ENCODE results near the gene ELAVL1.

The ELAVL1 gene

DNA sequence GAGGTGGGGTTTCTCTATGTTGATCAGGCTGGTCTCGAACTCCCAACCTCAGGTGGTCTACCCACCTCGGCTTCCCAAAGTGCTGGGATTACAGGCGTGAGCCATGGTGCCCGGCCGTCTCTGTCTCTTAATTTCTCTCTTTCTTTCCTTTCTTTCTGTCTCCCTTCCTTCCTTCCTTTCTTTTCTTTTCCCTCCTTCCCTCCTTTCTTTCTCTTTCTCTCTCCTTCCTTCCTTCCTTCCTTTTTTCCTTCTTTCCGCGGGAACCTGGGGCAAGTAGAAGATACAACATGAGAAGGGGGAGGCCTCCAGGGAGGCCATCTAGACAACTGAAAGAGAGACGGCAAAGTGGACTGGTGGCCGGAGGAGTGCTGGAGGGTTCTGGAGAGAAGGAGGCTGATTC, 15.2 kb upstream of the ELAVL1 start:
- H3K36me3 ChIP-seq (ENCODE audit: control insufficient read depth, insufficient read depth, low read length): no peaks in the 10 kb centered on the region
- no peak overlapping the region for H3K27ac ChIP-seq (ENCODE audit: low read depth, low read length)
- no peaks in the 10 kb centered on the region for H3K4me1 ChIP-seq (ENCODE audit: control insufficient read depth, insufficient read depth, low read length)
- no peak overlapping the region for H3K9ac ChIP-seq (ENCODE audit: low read depth, low read length)
- H3K4me3 ChIP-seq (ENCODE audit: low read depth, low read length): no peak overlapping the region
- H3K27me3 ChIP-seq (ENCODE audit: control insufficient read depth, insufficient read depth, low read length): no peaks in the 10 kb centered on the region
- no peaks in the 10 kb centered on the region for H3K9me3 ChIP-seq (ENCODE audit: control insufficient read depth, insufficient read depth, low read length)

GRCh38 chr19:8017808-8018207, 12.4 kb upstream of the ELAVL1 start:
- no peaks in the 10 kb centered on the region for H3K36me3 ChIP-seq (ENCODE audit: control insufficient read depth, insufficient read depth, low read length)
- H3K4me3 ChIP-seq (ENCODE audit: low read depth, low read length): no peak overlapping the region
- H3K27me3 ChIP-seq (ENCODE audit: control insufficient read depth, insufficient read depth, low read length): no peaks in the 10 kb centered on the region
- H3K27ac ChIP-seq (ENCODE audit: low read depth, low read length): no peak overlapping the region
- no peaks in the 10 kb centered on the region for H3K4me1 ChIP-seq (ENCODE audit: control insufficient read depth, insufficient read depth, low read length)
- H3K9me3 ChIP-seq (ENCODE audit: control insufficient read depth, insufficient read depth, low read length): no peaks in the 10 kb centered on the region
- no peak overlapping the region for H3K9ac ChIP-seq (ENCODE audit: low read depth, low read length)

DNA sequence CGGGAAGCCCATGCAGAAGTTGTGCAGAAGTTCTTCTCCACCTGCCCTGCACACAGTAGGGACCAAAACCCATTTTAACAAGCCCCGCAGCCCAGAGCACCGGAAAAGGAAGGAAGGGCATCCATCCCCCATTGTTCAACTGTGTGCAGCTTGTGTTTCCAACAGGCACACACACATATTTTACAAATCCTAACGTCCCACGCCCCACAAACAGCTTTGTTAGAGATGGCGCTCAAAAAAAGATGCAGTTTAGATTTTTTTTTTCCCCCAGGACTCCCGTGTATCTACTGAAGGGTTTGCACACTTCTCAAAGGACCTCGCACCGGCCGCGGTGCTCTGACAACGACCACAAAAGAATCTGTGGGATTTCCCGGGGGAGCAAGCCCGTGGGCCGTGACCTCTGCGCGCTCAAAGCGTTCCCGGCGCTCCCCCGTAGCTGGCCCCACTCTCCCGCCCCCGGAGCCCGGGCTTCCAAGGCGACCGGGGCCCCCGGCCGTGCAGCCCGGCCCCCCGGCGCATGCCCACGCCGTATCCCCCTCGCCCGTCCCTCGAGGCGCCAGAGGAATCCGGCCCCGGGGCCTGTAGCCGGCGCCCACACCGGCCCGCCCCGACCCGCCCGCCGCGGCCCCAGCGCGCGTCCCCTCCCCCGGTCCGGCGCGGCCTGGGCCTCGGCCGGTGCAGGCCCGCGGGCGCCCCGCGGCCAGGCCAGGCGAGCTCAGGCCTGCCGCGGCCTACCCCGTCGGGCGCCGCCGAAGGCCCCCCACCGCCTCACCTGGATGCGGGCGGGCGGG, 523 bp downstream of the ELAVL1 start:
- H3K27me3 ChIP-seq (ENCODE audit: control insufficient read depth, insufficient read depth, low read length): no peaks in the 10 kb centered on the region
- peak overlapping the region; percentile 98 for H3K4me3 ChIP-seq (ENCODE audit: low read depth, low read length)
- H3K27ac ChIP-seq (ENCODE audit: low read depth, low read length): peak overlapping the region; percentile 65
- peaks cover 16% of the 10 kb centered on the region for H3K4me1 ChIP-seq (ENCODE audit: control insufficient read depth, insufficient read depth, low read length)
- H3K9me3 ChIP-seq (ENCODE audit: control insufficient read depth, insufficient read depth, low read length): no peaks in the 10 kb centered on the region
- H3K36me3 ChIP-seq (ENCODE audit: control insufficient read depth, insufficient read depth, low read length): peaks cover 10% of the 10 kb centered on the region
- peak overlapping the region; percentile 50 for H3K9ac ChIP-seq (ENCODE audit: low read depth, low read length)

DNA sequence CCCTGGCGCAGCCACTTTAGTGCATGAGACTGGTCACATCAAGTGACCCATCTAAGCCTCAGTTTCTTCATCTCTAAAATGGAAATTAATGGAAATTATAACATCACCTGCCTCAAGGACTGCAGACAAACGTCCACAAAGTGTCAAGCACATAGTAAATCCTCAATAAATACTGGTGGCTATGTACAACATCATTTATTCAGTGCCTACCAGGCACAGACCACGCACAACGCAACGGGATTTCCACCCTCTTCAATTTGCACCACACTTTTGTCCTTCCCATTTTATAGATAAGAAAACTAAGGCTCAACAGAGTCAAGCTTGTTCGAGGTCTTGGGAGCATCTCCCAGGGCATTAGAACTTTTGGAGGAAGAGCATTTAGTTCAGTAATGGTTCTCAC, 1.4 kb downstream of the ELAVL1 start:
- Histone ChIP-seq H3K27me3 (ENCODE audit: control insufficient read depth, insufficient read depth, low read length) (no peaks in the 10 kb centered on the region), H3K4me1 (ENCODE audit: control insufficient read depth, insufficient read depth, low read length) (peaks cover 16% of the 10 kb centered on the region), H3K27ac (ENCODE audit: low read depth, low read length) (no peak overlapping the region)

GRCh38 chr19:8001995-8002849, 3.2 kb downstream of the ELAVL1 start:
- Histone ChIP-seq H3K4me1 (ENCODE audit: control insufficient read depth, insufficient read depth, low read length) (peaks cover 16% of the 10 kb centered on the region), H3K9me3 (ENCODE audit: control insufficient read depth, insufficient read depth, low read length) (no peaks in the 10 kb centered on the region), H3K4me3 (ENCODE audit: low read depth, low read length) (peak overlapping the region; percentile 50), H3K27me3 (ENCODE audit: control insufficient read depth, insufficient read depth, low read length) (no peaks in the 10 kb centered on the region), H3K27ac (ENCODE audit: low read depth, low read length) (peak overlapping the region; percentile 83), H3K9ac (ENCODE audit: low read depth, low read length) (no peak overlapping the region), H3K36me3 (ENCODE audit: control insufficient read depth, insufficient read depth, low read length) (peaks cover 14% of the 10 kb centered on the region)

More for the DNA sequence above, 1.4 kb downstream of the ELAVL1 start:
- Histone ChIP-seq H3K4me3 (ENCODE audit: low read depth, low read length) (peak overlapping the region; percentile 98), H3K9ac (ENCODE audit: low read depth, low read length) (no peak overlapping the region), H3K36me3 (ENCODE audit: control insufficient read depth, insufficient read depth, low read length) (peaks cover 14% of the 10 kb centered on the region), H3K9me3 (ENCODE audit: control insufficient read depth, insufficient read depth, low read length) (no peaks in the 10 kb centered on the region)

- H3K27me3 ChIP-seq (ENCODE audit: control insufficient read depth, insufficient read depth, low read length): no peaks in the 10 kb centered on the region
- H3K4me1 ChIP-seq (ENCODE audit: control insufficient read depth, insufficient read depth, low read length): peaks cover 16% of the 10 kb centered on the region
- H3K9ac ChIP-seq (ENCODE audit: low read depth, low read length): no peak overlapping the region
- no peak overlapping the region for H3K4me3 ChIP-seq (ENCODE audit: low read depth, low read length)
- peaks cover 14% of the 10 kb centered on the region for H3K36me3 ChIP-seq (ENCODE audit: control insufficient read depth, insufficient read depth, low read length)
- peak overlapping the region; percentile 83 for H3K27ac ChIP-seq (ENCODE audit: low read depth, low read length)
- no peaks in the 10 kb centered on the region for H3K9me3 ChIP-seq (ENCODE audit: control insufficient read depth, insufficient read depth, low read length)
Observed at GRCh38 chr19:8001651-8001994, 3.8 kb downstream of the ELAVL1 start.

DNA sequence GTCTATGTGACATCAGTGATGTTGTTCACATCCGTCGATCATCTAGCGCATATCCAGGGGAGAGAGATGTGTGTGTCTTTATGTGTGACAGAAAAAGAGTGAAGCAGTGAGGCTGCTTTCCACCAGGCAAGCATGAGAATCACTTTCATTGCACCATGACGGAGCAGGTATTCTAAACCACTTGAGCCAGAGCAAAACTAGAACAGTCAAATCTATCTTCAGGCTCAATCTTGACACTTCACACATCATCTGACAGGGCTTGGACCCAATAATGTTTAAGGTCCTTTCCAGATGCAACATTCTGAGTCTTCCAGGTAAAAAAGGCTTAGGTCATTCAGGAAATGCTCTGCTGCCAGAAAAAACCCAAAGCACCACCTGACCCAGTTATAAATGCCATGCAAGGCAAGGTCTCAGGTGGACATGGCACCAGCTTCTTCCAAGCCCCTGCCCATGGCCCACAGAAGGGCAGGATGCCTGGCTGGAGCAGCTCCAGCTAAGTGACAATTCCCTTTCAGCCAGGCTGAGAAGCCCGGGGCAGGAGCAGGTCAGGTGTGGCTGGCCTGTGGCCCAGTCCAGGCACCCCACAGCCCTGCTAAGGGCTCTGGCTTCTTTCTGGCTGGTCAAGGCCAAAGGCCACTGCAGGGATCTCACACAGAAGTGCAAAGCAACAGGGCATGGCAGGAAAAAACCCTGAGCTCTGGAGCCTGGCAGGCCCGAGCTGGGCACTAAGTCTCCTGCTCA, 5.0 kb downstream of the ELAVL1 start:
- no peaks in the 10 kb centered on the region for H3K27me3 ChIP-seq (ENCODE audit: control insufficient read depth, insufficient read depth, low read length)
- peaks cover 14% of the 10 kb centered on the region for H3K36me3 ChIP-seq (ENCODE audit: control insufficient read depth, insufficient read depth, low read length)
- no peak overlapping the region for H3K27ac ChIP-seq (ENCODE audit: low read depth, low read length)
- H3K9me3 ChIP-seq (ENCODE audit: control insufficient read depth, insufficient read depth, low read length): no peaks in the 10 kb centered on the region
- no peak overlapping the region for H3K4me3 ChIP-seq (ENCODE audit: low read depth, low read length)
- no peak overlapping the region; the same call in 1 of the 2 replicates for H3K9ac ChIP-seq (ENCODE audit: low read depth, low read length)
- peaks cover 16% of the 10 kb centered on the region for H3K4me1 ChIP-seq (ENCODE audit: control insufficient read depth, insufficient read depth, low read length)

DNA sequence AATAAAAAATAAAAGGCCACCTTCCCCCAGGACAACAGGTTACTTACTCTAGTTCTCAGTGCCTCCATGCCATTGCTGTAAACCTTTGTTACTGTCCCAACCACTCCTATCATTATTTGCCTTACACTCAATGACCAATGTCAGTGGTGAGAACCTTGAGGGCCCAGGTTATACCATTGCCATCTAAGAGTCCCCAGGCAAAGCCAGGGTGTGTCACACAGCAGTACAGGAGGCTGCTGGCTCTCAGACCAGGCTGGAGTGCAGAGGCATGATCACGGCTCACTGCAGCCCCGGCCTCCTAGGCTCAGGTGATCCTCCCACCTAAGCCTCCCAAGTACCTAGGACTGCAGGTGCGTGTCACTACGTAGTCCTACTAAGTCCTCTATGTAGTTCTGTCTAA, 6.1 kb downstream of the ELAVL1 start:
- H3K27me3 ChIP-seq (ENCODE audit: control insufficient read depth, insufficient read depth, low read length): no peaks in the 10 kb centered on the region

DNA sequence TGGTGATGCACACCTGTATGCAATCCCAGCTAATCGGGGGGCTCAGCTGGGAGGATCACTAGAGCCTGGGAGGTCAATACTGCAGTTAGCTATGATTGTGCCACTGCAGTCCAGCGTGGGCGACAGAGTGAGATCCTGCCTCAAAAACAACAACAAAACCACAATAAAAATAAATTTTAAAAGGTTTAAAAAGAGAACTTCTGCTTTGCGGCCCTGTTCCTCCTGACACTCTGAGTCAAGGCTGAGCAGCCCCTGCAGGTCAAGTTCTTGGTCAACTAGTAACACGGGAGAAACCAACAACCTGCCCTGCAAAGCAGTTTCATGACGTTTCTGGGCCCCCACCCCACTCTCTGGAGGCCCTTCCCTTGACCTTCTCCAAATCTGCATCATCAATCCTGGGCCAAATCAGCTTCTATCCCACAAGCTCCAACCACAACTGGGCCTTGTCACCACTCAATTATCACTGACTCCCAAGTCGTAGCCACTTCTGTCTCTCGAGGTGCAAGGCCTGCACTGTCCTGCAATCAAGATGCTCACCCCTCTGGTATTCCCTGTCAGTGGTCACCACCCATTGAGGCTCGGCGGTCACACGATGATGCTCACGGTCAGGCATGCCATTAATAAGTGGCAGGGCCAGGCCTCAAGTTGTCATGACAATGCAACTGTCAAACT, 7.5 kb downstream of the ELAVL1 start:
- Histone ChIP-seq H3K36me3 (ENCODE audit: control insufficient read depth, insufficient read depth, low read length) (peaks cover 14% of the 10 kb centered on the region), H3K4me1 (ENCODE audit: control insufficient read depth, insufficient read depth, low read length) (peaks cover 22% of the 10 kb centered on the region), H3K9me3 (ENCODE audit: control insufficient read depth, insufficient read depth, low read length) (no peaks in the 10 kb centered on the region), H3K9ac (ENCODE audit: low read depth, low read length) (no peak overlapping the region), H3K27ac (ENCODE audit: low read depth, low read length) (no peak overlapping the region), H3K27me3 (ENCODE audit: control insufficient read depth, insufficient read depth, low read length) (no peaks in the 10 kb centered on the region), H3K4me3 (ENCODE audit: low read depth, low read length) (no peak overlapping the region)

More for the DNA sequence above, 6.1 kb downstream of the ELAVL1 start:
- Histone ChIP-seq H3K9ac (ENCODE audit: low read depth, low read length) (no peak overlapping the region), H3K9me3 (ENCODE audit: control insufficient read depth, insufficient read depth, low read length) (no peaks in the 10 kb centered on the region), H3K4me3 (ENCODE audit: low read depth, low read length) (no peak overlapping the region), H3K36me3 (ENCODE audit: control insufficient read depth, insufficient read depth, low read length) (peaks cover 14% of the 10 kb centered on the region), H3K27ac (ENCODE audit: low read depth, low read length) (no peak overlapping the region), H3K4me1 (ENCODE audit: control insufficient read depth, insufficient read depth, low read length) (peaks cover 23% of the 10 kb centered on the region)

GRCh38 chr19:7996883-7997282, 8.6 kb downstream of the ELAVL1 start:
- Histone ChIP-seq H3K36me3 (ENCODE audit: control insufficient read depth, insufficient read depth, low read length) (peaks cover 22% of the 10 kb centered on the region), H3K4me3 (ENCODE audit: low read depth, low read length) (no peak overlapping the region), H3K9me3 (ENCODE audit: control insufficient read depth, insufficient read depth, low read length) (no peaks in the 10 kb centered on the region), H3K27ac (ENCODE audit: low read depth, low read length) (no peak overlapping the region), H3K4me1 (ENCODE audit: control insufficient read depth, insufficient read depth, low read length) (peaks cover 14% of the 10 kb centered on the region), H3K27me3 (ENCODE audit: control insufficient read depth, insufficient read depth, low read length) (no peaks in the 10 kb centered on the region), H3K9ac (ENCODE audit: low read depth, low read length) (no peak overlapping the region)
